ENCODE data around the gene RBP3. TPM values are rescaled to one million over a fixed set of nuclear protein-coding genes. Genes with fewer than 3 reads are reported as not detected.

The RBP3 gene
- total RNA-seq, 4 donors from 2014 or later = not detected

DNA sequence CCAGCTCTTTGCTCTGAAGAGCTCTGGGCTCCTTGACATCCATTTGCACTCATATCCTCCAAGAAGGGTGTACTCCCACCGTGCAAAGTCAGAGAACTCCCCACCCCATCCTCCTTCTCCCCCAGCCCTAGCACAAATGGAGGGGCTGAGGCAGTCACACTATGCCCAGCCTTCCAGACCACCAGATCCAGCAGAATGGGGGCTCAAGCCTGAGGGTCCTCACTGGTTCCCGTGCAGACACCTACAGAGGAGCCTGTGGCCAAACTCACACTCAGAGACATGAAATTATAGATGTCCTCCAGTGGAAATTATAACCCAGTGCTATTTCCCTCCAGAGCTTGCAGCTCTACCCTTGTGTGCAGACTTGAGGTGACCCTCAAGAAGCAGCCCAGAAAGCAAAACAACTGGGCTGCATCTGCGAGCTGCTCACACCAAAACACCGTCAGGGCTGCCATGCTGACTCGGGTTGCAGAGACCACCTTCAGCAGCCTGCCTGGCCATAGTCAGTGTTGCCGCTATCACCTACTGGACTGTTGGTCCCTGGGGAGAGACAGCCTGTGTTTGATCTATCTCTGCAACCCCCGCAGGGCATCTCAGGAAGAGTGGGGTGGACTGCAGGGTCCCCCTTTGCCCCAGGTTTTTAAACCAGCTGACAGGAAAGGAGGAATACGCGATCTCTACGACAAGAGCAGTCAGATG, 28.5 kb downstream of the RBP3 start:
- TF ChIP-seq, protein P1, sequence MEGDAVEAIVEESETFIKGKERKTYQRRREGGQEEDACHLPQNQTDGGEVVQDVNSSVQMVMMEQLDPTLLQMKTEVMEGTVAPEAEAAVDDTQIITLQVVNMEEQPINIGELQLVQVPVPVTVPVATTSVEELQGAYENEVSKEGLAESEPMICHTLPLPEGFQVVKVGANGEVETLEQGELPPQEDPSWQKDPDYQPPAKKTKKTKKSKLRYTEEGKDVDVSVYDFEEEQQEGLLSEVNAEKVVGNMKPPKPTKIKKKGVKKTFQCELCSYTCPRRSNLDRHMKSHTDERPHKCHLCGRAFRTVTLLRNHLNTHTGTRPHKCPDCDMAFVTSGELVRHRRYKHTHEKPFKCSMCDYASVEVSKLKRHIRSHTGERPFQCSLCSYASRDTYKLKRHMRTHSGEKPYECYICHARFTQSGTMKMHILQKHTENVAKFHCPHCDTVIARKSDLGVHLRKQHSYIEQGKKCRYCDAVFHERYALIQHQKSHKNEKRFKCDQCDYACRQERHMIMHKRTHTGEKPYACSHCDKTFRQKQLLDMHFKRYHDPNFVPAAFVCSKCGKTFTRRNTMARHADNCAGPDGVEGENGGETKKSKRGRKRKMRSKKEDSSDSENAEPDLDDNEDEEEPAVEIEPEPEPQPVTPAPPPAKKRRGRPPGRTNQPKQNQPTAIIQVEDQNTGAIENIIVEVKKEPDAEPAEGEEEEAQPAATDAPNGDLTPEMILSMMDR (IDR thresholded peaks at IDR 0.05; ENCODE audit: low read depth) = no peak

DNA sequence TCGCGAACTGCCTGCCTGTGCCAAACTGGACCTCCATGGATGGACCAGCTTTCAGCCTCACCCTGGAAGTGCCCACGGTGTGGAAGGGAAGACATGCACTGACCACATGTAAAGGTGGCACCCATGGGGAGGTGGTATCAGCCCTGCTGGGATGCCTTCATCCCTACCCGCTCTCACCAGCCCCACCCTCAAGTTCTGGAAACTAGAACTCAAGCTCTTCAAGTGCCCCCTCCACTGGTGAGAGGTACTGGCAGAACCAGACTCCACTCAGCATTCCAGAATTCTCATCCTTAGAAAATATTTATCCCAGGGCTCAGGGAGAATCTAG, 30.0 kb downstream of the RBP3 start:
- TF ChIP-seq, protein P1 (IDR thresholded peaks at IDR 0.05; ENCODE audit: low read depth) = no peak

GRCh38 chr10:47378606-47379444, 30.7 kb downstream of the RBP3 start:
- TF ChIP-seq, protein P1 (IDR thresholded peaks at IDR 0.05; ENCODE audit: low read depth) = no peak

DNA sequence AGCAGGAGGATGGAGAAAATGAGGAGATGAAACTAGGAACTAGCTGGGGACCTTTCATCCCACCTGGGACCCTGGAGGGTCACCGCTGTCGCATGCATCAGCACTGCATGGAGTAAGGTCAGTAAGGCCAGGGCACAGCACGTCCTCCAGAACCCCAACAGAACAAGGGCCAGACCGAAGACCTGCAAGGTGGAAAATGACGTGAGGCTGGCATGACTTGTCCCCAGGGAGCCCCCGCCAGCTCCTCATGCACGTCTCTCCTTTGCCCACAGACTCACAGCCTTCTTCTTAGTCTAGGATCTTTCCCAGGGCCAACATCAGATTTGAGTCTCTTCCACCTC, 31.3 kb downstream of the RBP3 start:
- TF ChIP-seq, protein P1 (IDR thresholded peaks at IDR 0.05; ENCODE audit: low read depth) = no peak

DNA sequence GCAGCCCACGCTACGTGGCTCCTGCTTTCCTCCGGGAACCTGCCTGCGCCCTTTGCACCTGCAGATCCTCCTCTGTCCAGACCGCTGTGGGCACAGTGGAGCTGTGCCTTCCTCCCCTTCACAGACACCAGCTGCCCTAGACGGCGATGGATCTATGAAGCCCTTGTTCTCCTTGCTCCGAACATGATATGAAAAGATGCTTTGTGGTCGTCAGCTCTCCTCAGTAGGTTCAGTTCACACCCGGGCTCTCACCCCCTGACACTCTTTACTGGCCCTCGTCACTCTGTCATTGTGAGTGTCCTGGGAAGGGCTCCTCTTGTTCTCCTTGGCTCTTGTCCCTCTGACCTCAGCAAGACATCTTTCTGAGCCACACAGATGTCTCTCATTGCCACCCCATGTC, 31.7 kb downstream of the RBP3 start:
- TF ChIP-seq, protein P1 (IDR thresholded peaks at IDR 0.05; ENCODE audit: low read depth) = no peak

GRCh38 chr10:47380341-47381102, 32.4 kb downstream of the RBP3 start:
- TF ChIP-seq, protein P1 (IDR thresholded peaks at IDR 0.05; ENCODE audit: low read depth) = no peak

- TF ChIP-seq, protein P1 (IDR thresholded peaks at IDR 0.05; ENCODE audit: low read depth) = no peak
Observed at GRCh38 chr10:47381103-47381395, 32.9 kb downstream of the RBP3 start.

All from subcutaneous adipose tissue (tissue), 4 donors.